GM12878 (cell line): ENCODE data around the gene COX6B2. TPM values are rescaled to one million over a fixed set of nuclear protein-coding genes. Genes with fewer than 3 reads are reported as not detected.

Experiments used
- BCL11A ChIP-seq: IDR thresholded peaks from 2 replicates; pipeline ENCODE4 v1.6.1; 2011; ENCODE audit warnings: low read depth, low read length
- BCLAF1 ChIP-seq: fragments of 450-650 bp; IDR thresholded peaks from 2 replicates; pipeline ENCODE4 v1.6.1; 2017; ENCODE audit warnings: antibody characterized with exemption, mild to moderate bottlenecking, moderate library complexity
- CBFB ChIP-seq: IDR thresholded peaks from 2 replicates; pipeline ENCODE4 v1.6.1; 2016; ENCODE audit warnings: antibody characterized with exemption, low read depth
- E2F8 ChIP-seq: fragments of 450-650 bp; IDR thresholded peaks from 2 replicates; pipeline ENCODE4 v1.6.1; 2018; ENCODE audit warnings: mild to moderate bottlenecking, low read depth, moderate library complexity; ENCODE audit not compliant: partially characterized antibody
- EGR1 ChIP-seq, 2 experiments: IDR thresholded peaks; 1 replicate in 1 of 2; 2 replicates in 1 of 2; pipeline ENCODE4 v1.6.1; 2011 to 2012; ENCODE audit warnings: low read depth in 2 of 2, low read length in 2 of 2, borderline replicate concordance in 1 of 2, mild to moderate bottlenecking in 1 of 2, moderate library complexity in 1 of 2
- JUND ChIP-seq: IDR thresholded peaks from 2 replicates; pipeline ENCODE4 v1.6.1; 2012; ENCODE audit warnings: low read depth, mild to moderate bottlenecking, low read length, improper control_type of control experiment, moderate library complexity
- LARP7 ChIP-seq: fragments of 450-650 bp; IDR thresholded peaks from 2 replicates; pipeline ENCODE4 v1.6.1; 2017; ENCODE audit warnings: mild to moderate bottlenecking
- NFIC ChIP-seq: IDR thresholded peaks from 2 replicates; pipeline ENCODE4 v1.6.1; 2012; ENCODE audit warnings: low read depth, mild to moderate bottlenecking, inconsistent platforms, low read length, moderate library complexity
- PAX8 ChIP-seq: fragments of 450-650 bp; IDR thresholded peaks from 2 replicates; pipeline ENCODE4 v1.6.1; 2017; ENCODE audit warnings: mild to moderate bottlenecking, moderate library complexity
- REST ChIP-seq: IDR thresholded peaks from 2 replicates; pipeline ENCODE4 v1.6.1; 2012; ENCODE audit warnings: mild to moderate bottlenecking, low read depth, low read length
- SREBF2 ChIP-seq: IDR thresholded peaks from 2 replicates; pipeline ENCODE4 v1.6.1; 2012; ENCODE audit warnings: mild to moderate bottlenecking, low read length
- ZNF274 ChIP-seq: IDR thresholded peaks from one replicate; pipeline ENCODE4 v1.8.0; 2011; ENCODE audit not compliant: insufficient read length, insufficient read depth
- polyA plus RNA-seq, 11 experiments: library from polyadenylated mRNA; depleted of rRNA in 4 of 11; unstranded in 6 of 11; stranded (reverse) in 5 of 11; fragments of >200 nt; fragmentation: Nextera tagmentation in 4 of 11; fragmentation: Illumina TruSeq in 1 of 11; extraction: Ambion mirVana in 4 of 11; extraction: Trizol in 1 of 11; gene quantifications; 1 replicate in 1 of 11; 2 replicates in 10 of 11; pipeline versions ENCODE4 v1.2.1 to v1.2.3, GENCODE V29; 2011 to 2016; ENCODE audit warnings: inconsistent platforms in 2 of 11, missing spikeins in 2 of 11, low read depth in 1 of 11
- total RNA-seq, 4 experiments: library from RNA; depleted of rRNA in 3 of 4; stranded (reverse); fragments of >200 nt in 3 of 4; fragmentation: Illumina TruSeq in 1 of 4; extraction: Trizol in 1 of 4; gene quantifications; 2 replicates each; pipeline versions ENCODE4 v1.2.1 to v1.2.3, GENCODE V29; 2013 to 2021
- TF ChIP-seq, protein P1 (sequence below): fragments of 450-650 bp; IDR thresholded peaks from 2 replicates; pipeline ENCODE4 v1.6.1; 2017; ENCODE audit warnings: low read depth, mild to moderate bottlenecking, moderate library complexity

The COX6B2 gene
- total and polyA plus RNA-seq, 10 of the 15 experiments (the other 5 are each of a cell fraction or from before 2014, with no cell fraction given), result 0.05 to 0.08 (median 0.07) TPM; not detected in 6

GRCh38 chr19:55339105-55339888, 15.2 kb downstream of the COX6B2 start, which contains the start of gene KMT5C (continued):
- TF ChIP-seq, protein P1, sequence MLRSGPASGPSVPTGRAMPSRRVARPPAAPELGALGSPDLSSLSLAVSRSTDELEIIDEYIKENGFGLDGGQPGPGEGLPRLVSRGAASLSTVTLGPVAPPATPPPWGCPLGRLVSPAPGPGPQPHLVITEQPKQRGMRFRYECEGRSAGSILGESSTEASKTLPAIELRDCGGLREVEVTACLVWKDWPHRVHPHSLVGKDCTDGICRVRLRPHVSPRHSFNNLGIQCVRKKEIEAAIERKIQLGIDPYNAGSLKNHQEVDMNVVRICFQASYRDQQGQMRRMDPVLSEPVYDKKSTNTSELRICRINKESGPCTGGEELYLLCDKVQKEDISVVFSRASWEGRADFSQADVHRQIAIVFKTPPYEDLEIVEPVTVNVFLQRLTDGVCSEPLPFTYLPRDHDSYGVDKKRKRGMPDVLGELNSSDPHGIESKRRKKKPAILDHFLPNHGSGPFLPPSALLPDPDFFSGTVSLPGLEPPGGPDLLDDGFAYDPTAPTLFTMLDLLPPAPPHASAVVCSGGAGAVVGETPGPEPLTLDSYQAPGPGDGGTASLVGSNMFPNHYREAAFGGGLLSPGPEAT, result peak; percentile 50; the same call in 1 of the 2 replicates
- TF ChIP-seq BCLAF1 (no peak), JUND (0 out of 2 replicates have a peak, but pooled peaks have one; percentile 22), PAX8 (no peak), SREBF2 (0 out of 2 replicates have a peak, but pooled peaks have one; percentile 22), EGR1 (IDR thresholded peaks at IDR 0.05; ENCODE audit: borderline replicate concordance in 1 of 2, low read depth in 2 of 2, low read length in 2 of 2) (peak in 1 of 2 experiments; percentile 73; a peak in 2 of 3 replicates), BCL11A (no peak), CBFB (0 out of 2 replicates have a peak, but pooled peaks have one; percentile 30), NFIC (no peak), ZNF274 (no peak), E2F8 (peak; percentile 84), LARP7 (no peak), REST (no peak)
